T-helper 2 cell treated with Interferon-gamma antibody and Interleukin-4, amounts not matched to agents 5 μg/mL and 100 μg/mL, for 36 hours (primary cell): Measurements from ENCODE around the gene SLCO6A1.
A peak's percentile ranks its signal among the peaks of the same experiment; 100 is the strongest.
"Not testable (repeated sequence)": the region's sequence is repeated elsewhere in the genome, so short reads cannot be mapped to it uniquely, and the experiment has no call there.

Experiments
- DNase-seq: peaks from one replicate; pipeline ENCODE4 v3.0.0; 2021; ENCODE audit warnings: low spot score
- H3K27ac Mint-ChIP-seq: one replicate; pipeline ENCODE4 v1.8.0; 2021; ENCODE audit warnings: mild to moderate bottlenecking, mixed read lengths
- H3K27me3 Mint-ChIP-seq: one replicate; pipeline ENCODE4 v1.8.0; 2021; ENCODE audit warnings: low read depth, mixed read lengths
- H3K36me3 Mint-ChIP-seq: one replicate; pipeline ENCODE4 v1.8.0; 2021; ENCODE audit warnings: low read depth, mixed read lengths
- H3K4me1 Mint-ChIP-seq: one replicate; pipeline ENCODE4 v1.8.0; 2021; ENCODE audit warnings: low read depth, mixed read lengths
- H3K4me3 Mint-ChIP-seq: one replicate; pipeline ENCODE4 v1.8.0; 2022; ENCODE audit warnings: mild to moderate bottlenecking, moderate library complexity, mixed read lengths
- H3K9me3 Mint-ChIP-seq: one replicate; pipeline ENCODE4 v1.8.0; 2021; ENCODE audit warnings: mixed read lengths

SLCO6A1 gene

DNA sequence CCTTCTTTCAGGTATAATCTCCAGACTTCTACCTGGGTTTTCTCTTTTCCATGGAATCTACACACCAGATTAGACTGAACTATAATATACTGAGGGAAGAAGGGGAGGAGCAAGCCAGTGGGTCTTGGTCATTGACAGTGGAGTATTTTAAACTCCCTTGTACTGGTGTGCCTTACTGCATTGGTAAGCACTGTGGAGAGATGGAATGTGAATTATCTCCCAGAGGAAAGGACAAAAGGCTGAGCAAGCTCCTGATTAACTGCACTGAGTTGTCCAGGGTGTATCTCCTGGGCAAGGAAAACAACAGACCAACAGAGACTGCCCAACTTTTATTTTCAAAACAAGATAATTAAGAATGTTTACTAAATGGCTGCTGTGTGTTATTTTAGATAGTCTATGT lies 29.8 kb upstream of the SLCO6A1 start:
- DNase-seq, result no peak
- peaks cover 6% of the 10 kb centered on the region for H3K4me1 Mint-ChIP-seq
- peaks cover 2% of the 10 kb centered on the region for H3K27me3 Mint-ChIP-seq
- no peak overlapping the region for H3K27ac Mint-ChIP-seq
- no peaks in the 10 kb centered on the region for H3K9me3 Mint-ChIP-seq
- no peak overlapping the region for H3K4me3 Mint-ChIP-seq
- H3K36me3 Mint-ChIP-seq, result no peaks in the 10 kb centered on the region

DNA sequence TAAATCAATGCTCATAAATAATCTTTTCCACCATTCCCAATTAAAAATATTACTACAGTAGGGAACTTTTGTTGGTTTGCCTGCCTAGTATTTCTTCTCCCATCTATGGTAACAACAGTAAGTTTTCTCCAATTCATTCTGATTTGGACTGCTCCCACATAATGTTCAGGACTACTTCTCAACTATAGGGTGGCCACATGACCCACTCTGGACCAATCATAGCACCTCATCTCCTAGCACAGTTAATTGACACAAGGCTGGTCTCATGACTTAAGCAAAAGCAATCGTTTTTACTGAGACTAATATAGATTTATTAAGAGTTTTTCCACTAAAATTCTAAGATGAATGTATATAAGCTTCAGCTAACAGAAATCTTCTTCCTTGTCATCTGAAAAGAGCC lies 28.7 kb upstream of the SLCO6A1 start:
- no peak for DNase-seq
- H3K4me3 Mint-ChIP-seq, result no peak overlapping the region
- no peak overlapping the region for H3K27ac Mint-ChIP-seq
- H3K36me3 Mint-ChIP-seq, result no peaks in the 10 kb centered on the region
- no peaks in the 10 kb centered on the region for H3K9me3 Mint-ChIP-seq
- peaks cover 10% of the 10 kb centered on the region for H3K4me1 Mint-ChIP-seq
- peaks cover 2% of the 10 kb centered on the region for H3K27me3 Mint-ChIP-seq

DNA sequence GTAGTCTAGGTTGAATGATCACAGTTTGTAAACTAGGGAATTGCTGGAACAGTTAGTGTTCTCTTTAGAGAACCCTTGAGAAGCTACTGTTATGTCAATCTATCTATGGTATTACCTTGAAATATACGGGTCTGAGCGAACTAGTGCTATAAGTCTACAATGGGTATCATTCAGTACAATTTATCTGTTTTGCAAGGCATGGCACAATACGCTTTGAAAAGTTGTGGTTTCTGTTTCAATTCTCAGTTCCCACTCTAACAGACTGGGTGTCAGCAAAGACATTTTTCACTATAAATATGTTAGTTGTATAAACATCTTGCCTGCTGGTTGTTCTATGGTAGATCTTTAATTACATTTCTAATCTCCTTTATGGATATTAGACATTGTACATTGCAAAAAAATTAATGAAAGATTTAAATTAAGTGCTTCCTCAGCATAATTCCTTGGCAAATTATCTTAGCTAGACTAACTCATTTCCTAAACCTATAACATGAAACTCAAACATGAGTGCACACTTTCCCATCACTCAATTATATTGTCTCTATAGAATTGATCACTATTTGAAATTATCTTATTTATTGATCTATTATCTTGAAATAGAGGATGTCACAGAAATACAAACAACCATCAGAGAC lies 24.9 kb upstream of the SLCO6A1 start:
- Mint-ChIP-seq H3K4me3 (no peak overlapping the region), H3K9me3 (no peaks in the 10 kb centered on the region), H3K27ac (no peak overlapping the region), H3K4me1 (peaks cover 10% of the 10 kb centered on the region), H3K36me3 (no peaks in the 10 kb centered on the region), H3K27me3 (peaks cover 2% of the 10 kb centered on the region)
- DNase-seq, result no peak

DNA sequence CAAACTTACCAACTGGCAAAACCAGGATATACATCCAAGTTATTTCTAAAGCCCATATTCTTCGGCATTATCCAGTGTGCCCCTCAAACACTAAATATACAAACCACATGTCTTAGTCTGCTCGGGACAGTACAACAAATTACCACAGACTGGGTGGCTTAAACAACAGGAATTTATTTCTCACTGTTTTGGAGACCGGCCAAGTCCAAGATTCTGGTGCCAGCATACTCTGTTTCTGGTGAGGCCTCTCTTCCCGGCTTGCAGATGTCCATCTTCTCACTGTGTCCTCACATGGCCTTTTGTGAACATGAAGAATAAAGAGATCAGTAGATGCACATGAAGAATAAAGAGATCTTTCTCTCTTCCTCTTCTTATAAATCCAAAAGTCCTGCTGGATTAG lies 12.9 kb upstream of the SLCO6A1 start:
- Mint-ChIP-seq H3K9me3 (no peaks in the 10 kb centered on the region), H3K4me3 (no peak overlapping the region), H3K27ac (no peak overlapping the region), H3K4me1 (no peaks in the 10 kb centered on the region), H3K36me3 (no peaks in the 10 kb centered on the region), H3K27me3 (no peaks in the 10 kb centered on the region)
- no peak for DNase-seq

DNA sequence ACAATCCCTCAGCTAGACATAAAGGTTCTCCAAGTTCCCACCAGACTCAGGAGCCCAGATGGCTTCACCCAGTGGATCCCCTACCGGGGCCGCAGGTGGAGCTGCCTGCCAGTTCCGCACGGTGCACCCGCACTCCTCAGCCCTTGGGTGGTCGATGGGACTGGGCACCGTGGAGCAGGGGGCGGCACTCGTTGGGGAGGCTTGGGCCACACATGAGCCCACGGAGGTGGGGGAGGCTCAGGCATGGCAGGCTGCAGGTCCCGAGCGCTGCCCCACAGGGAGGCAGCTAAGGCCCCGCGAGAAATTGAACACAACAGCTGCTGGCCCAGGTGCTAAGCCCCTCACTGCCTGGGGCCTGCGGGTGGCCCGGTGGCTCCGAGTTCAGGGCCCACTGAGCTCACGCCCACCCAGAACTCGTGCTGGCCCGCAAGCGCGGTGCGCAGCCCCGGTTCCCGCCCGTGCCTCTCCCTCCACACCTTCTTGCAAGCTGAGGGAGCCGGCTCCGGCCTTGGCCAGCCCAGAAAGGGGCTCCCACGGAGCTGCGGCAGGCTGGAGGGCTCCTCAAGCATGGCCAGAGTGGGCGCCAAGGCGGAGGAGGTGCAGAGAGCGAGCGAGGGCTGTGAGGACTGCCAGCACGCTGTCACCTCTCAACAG lies 7.4 kb downstream of the SLCO6A1 start:
- H3K36me3 Mint-ChIP-seq, H3K4me1 Mint-ChIP-seq, H3K4me3 Mint-ChIP-seq, H3K27ac Mint-ChIP-seq, DNase-seq, H3K27me3 Mint-ChIP-seq, H3K9me3 Mint-ChIP-seq: not testable (repeated sequence)

DNA sequence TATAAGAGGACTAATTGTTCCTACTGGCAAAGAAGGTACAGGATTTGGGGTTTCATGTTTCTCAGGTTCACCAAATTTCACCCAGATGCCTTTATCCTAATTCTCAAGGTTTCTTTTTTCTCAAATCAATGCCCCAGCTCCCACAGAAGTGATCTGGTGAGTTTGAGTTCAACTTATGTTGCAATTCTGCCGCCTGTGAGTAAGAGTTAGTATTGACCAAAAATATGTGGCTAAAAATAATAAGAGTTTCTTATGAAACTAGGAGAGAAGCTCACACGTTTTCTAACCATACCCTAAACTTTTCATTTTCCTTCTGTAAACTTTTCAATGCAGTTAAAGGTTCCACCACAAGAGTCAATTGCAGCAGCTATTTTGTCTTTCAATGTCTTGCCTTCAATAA lies 15.1 kb downstream of the SLCO6A1 start:
- no peak for DNase-seq
- H3K36me3 Mint-ChIP-seq, result no peaks in the 10 kb centered on the region
- no peaks in the 10 kb centered on the region for H3K4me1 Mint-ChIP-seq
- H3K27ac Mint-ChIP-seq, result no peak overlapping the region
- H3K4me3 Mint-ChIP-seq, result no peak overlapping the region
- no peaks in the 10 kb centered on the region for H3K27me3 Mint-ChIP-seq
- no peaks in the 10 kb centered on the region for H3K9me3 Mint-ChIP-seq

DNA sequence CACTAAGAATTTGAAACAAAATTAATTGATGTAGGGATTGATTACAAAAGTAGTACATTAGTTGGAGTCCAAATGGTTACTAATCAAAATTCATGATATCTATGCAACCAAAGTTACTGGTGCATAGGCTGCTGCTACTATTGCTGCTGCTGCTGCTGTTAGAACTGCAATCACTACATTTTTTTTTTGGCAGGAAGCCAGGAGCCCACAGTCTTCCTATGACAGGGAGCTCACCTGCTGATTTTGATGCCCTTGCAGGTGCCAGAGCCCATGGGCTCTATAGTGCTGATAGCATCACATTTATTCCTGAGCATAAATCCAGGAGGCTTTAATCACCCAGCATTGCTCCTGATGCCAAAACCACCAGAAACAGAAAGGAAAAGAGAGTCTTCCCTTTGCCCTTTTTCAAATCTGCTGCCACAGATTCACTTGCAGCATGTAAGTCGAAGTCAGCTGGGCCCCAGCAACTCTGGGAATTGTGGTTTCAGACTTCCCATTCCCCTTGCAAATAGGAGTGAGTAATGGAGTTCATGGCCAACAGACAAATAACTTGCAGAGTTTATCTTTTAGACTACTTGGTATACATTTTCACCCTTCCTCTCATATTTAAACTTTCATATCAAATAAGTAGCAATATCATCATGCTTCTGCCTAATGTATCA lies 17.6 kb downstream of the SLCO6A1 start:
- H3K36me3 Mint-ChIP-seq, result no peaks in the 10 kb centered on the region
- no peaks in the 10 kb centered on the region for H3K27me3 Mint-ChIP-seq
- H3K27ac Mint-ChIP-seq, result no peak overlapping the region
- H3K9me3 Mint-ChIP-seq, result no peaks in the 10 kb centered on the region
- H3K4me3 Mint-ChIP-seq, result no peak overlapping the region
- DNase-seq, result no peak
- no peaks in the 10 kb centered on the region for H3K4me1 Mint-ChIP-seq

DNA sequence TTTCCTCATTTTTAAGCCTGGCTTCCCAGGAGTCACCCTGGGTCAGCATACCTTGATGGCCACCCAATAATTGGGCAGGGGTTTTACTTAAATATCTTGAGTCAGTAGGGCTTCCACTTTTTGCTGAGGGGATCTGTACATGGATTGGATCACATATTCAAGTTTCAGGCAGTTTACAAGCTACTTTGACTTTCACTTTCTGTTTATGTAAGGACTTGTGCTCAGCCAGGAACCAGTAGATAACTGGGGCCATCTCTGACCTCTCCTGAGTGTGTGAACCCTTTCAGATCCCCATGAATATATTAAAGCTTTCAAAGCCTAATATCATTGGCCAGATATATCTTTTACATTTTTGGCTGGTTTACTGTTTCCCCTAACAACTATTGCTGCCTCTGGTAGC lies 45.1 kb downstream of the SLCO6A1 start:
- H3K4me1 Mint-ChIP-seq, result peaks cover 5% of the 10 kb centered on the region
- H3K27ac Mint-ChIP-seq, result no peak overlapping the region
- no peaks in the 10 kb centered on the region for H3K27me3 Mint-ChIP-seq
- H3K36me3 Mint-ChIP-seq, result no peaks in the 10 kb centered on the region
- H3K4me3 Mint-ChIP-seq, result peak overlapping the region; percentile 34
- no peaks in the 10 kb centered on the region for H3K9me3 Mint-ChIP-seq
- DNase-seq, result no peak

DNA sequence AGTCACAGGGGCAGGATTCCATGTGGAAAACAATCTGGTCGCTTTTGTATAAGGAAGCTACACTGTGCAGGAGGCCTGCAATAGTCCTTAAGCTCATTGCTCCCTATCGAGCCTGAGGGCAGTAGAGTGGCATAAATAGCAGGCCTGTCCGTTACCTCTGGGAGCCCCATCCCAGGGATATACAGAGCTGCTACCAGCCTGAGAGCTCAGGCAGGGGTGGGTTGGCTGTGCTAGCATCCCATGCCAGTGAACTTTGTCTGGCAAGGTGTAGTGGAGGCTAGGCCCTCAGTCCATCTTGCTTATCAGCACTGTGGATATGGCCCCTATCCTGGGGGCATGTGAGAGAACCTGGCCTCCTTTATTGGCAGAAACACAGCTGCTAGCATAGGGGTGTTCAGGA lies 47.7 kb downstream of the SLCO6A1 start:
- Mint-ChIP-seq H3K4me3 (no peak overlapping the region), H3K4me1 (peaks cover 5% of the 10 kb centered on the region), H3K9me3 (no peaks in the 10 kb centered on the region), H3K27me3 (no peaks in the 10 kb centered on the region), H3K36me3 (no peaks in the 10 kb centered on the region), H3K27ac (no peak overlapping the region)
- no peak for DNase-seq

DNA sequence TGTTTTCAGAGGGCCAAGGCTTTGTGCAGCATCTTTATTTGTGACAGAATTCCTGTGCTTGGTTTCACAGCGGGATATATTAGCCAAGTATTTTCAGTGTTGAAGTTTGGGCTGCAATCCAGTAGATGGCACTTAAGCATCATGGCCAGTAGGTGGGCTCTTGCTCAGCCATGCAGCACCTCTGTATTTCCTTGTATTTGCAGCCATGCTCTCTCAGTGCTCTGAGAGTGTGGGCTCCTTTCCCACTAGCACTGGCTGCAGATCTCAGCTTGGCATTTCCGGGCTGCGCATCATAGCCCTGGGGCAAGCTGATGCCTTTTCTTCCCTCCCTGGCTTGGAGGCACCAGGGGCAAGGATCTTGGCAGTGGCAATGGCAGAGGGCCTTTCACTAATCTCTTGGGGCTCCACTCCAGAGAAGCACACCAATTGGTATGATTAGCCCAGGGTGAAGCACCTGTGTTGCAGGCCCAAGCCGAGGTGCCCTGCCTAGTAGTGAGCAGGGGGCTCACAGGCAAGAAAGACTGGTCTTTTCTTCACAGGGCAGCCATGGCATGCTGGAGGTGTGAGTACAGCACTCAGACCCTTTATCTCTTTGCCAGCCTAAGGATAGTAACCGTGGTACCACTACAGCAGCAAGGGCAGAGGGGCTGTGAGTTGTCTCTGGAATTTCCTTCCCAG lies 48.3 kb downstream of the SLCO6A1 start:
- Mint-ChIP-seq H3K9me3 (no peaks in the 10 kb centered on the region), H3K27me3 (no peaks in the 10 kb centered on the region), H3K27ac (no peak overlapping the region), H3K36me3 (no peaks in the 10 kb centered on the region), H3K4me3 (no peak overlapping the region), H3K4me1 (peaks cover 5% of the 10 kb centered on the region)
- no peak for DNase-seq

DNA sequence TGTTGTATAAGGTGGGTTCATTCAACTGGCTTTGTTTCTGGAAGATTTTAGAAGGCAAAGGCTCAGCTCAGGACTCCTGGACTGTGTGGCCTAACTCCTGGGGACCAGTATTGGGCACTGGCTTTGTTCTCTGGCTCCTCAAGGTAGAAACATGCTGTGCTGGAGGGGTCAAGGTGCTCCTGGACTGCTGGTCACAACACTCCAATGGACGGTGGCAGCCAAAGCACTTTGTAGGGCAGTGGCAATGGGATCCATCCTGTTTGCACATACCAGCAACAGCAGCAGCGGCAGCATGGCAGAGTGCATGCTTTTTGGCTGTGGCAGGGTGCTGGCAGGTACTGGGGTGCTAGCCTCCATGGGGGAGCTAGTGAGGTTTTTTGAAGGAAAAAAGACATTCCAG lies 65.3 kb downstream of the SLCO6A1 start:
- Mint-ChIP-seq H3K4me1 (no peaks in the 10 kb centered on the region), H3K4me3 (no peak overlapping the region), H3K27me3 (no peaks in the 10 kb centered on the region), H3K27ac (no peak overlapping the region), H3K9me3 (no peaks in the 10 kb centered on the region), H3K36me3 (no peaks in the 10 kb centered on the region)
- DNase-seq, result no peak

DNA sequence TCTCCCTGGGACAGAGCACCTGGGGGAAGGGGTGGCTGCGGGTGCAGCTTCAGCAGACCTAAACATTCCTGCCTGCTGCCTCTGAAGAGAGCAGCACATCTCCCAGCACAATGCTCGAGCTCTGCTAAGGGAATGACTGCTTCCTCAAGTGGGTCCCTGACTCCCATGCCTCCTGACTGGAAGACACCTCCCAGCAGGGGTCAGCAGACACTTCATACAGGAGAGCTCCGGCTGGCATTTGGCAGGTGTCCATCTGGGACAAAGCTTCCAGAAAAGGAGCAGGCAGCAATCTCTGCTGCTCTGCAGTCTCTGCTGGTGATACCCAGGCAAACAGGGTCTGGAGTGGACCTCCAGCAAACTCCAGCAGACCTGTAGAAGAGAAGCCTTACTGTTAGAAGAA lies 77.2 kb downstream of the SLCO6A1 start:
- Mint-ChIP-seq H3K27me3 (no peaks in the 10 kb centered on the region), H3K27ac (no peak overlapping the region), H3K36me3 (no peaks in the 10 kb centered on the region), H3K4me1 (no peaks in the 10 kb centered on the region), H3K9me3 (peaks cover 6% of the 10 kb centered on the region), H3K4me3 (no peak overlapping the region)
- no peak for DNase-seq

DNA sequence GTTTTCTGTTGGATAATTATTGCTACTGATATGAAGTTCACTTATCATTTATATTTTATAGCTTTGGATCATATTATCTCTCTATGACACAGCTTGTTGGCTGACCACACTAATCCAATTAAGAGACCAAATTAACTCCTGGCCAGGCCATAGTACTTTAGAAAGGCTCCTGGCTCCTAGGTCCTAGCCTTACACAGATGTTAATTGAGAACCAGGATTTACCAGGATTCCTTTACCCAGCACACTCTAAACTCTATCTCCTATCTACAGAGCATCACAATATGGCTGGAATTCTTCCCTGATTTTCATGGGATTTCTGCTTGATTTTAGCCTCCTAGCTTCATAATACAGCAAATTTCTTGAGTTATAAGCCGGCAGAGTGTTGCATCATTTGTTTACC lies 80.3 kb downstream of the SLCO6A1 start:
- H3K4me1 Mint-ChIP-seq, result no peaks in the 10 kb centered on the region
- H3K4me3 Mint-ChIP-seq, result no peak overlapping the region
- DNase-seq, result no peak
- no peak overlapping the region for H3K27ac Mint-ChIP-seq
- H3K27me3 Mint-ChIP-seq, result no peaks in the 10 kb centered on the region
- no peaks in the 10 kb centered on the region for H3K9me3 Mint-ChIP-seq
- H3K36me3 Mint-ChIP-seq, result no peaks in the 10 kb centered on the region

DNA sequence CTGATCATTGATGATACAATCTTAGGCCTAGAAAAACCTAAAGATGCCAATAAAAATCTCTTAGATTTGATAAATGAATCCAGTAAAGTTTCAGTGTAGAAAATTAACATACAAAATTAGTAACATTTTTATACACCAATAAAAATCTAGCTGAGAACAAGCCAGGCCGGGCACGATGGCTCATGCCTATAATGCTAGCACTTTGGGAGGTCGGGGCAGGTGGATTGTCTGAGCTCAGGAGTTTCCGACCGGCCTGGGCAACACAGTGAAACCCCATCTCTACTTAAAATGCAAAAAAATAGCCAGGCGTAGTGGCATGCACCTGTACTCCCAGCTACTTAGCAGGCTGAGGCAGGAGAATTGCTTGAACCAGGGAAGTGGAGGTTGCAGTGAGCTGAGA lies 84.4 kb downstream of the SLCO6A1 start:
- Mint-ChIP-seq H3K9me3 (no peaks in the 10 kb centered on the region), H3K36me3 (no peaks in the 10 kb centered on the region), H3K27me3 (no peaks in the 10 kb centered on the region), H3K27ac (no peak overlapping the region), H3K4me1 (no peaks in the 10 kb centered on the region), H3K4me3 (no peak overlapping the region)
- DNase-seq, result no peak
